Stimulated activated CD8-positive, alpha-beta memory T cell treated with anti-CD3 and anti-CD28 coated beads, Interleukin-4, amount 100 ng/mL, for 48 hours (primary cell): ENCODE measurements around the gene SLC29A2.
A peak's percentile ranks its signal among the peaks of the same experiment; 100 is the strongest.
"Not testable (repeated sequence)": the region's sequence is repeated elsewhere in the genome, so short reads cannot be mapped to it uniquely, and the experiment has no call there.

ENCODE experiments used
- DNase-seq: peaks from one replicate; pipeline ENCODE4 v3.0.0-alpha.2; 2020

SLC29A2 gene

GRCh38 chr11:66371627-66372415 is at the start of gene SLC29A2:
TSS of gene SLC29A2 (minus strand) at chr11:66371760. CDS start at chr11:66371591, 169 bp downstream.
- peak; percentile 86 for DNase-seq

GRCh38 chr11:66420671-66421476 is 49.3 kb upstream of the SLC29A2 start, which contains the start of gene NPAS4:
TSS of gene NPAS4 (plus strand) at chr11:66421035. CDS start at chr11:66421180, 145 bp downstream.
- DNase-seq, result no peak

- no peak for DNase-seq
These were observed 48.3 kb upstream of the SLC29A2 start for GRCh38 chr11:66419825-66420224.

- DNase-seq, result no peak
These were observed 47.4 kb upstream of the SLC29A2 start for GRCh38 chr11:66418986-66419308.

- DNase-seq, result peak; percentile 84
These were observed 46.8 kb upstream of the SLC29A2 start for GRCh38 chr11:66418168-66418985.

- peak; percentile 58 for DNase-seq
These were observed 45.4 kb upstream of the SLC29A2 start for GRCh38 chr11:66417000-66417399.

GRCh38 chr11:66415423-66415822 is 43.9 kb upstream of the SLC29A2 start:
- DNase-seq, result no peak

GRCh38 chr11:66414120-66414934 is 42.8 kb upstream of the SLC29A2 start:
- no peak for DNase-seq

GRCh38 chr11:66413167-66413566 is 41.6 kb upstream of the SLC29A2 start:
- DNase-seq, result no peak

- no peak for DNase-seq
These were observed 40.5 kb upstream of the SLC29A2 start for GRCh38 chr11:66412110-66412509.

GRCh38 chr11:66411323-66411722 is 39.8 kb upstream of the SLC29A2 start:
- no peak for DNase-seq

GRCh38 chr11:66410191-66410590 is 38.6 kb upstream of the SLC29A2 start:
- no peak for DNase-seq

- no peak for DNase-seq
These were observed 37.7 kb upstream of the SLC29A2 start for GRCh38 chr11:66409226-66409625.

- peak; percentile 98 for DNase-seq
These were observed 37.1 kb upstream of the SLC29A2 start for GRCh38 chr11:66408488-66409214.

GRCh38 chr11:66407651-66408050 is 36.1 kb upstream of the SLC29A2 start:
- no peak for DNase-seq

GRCh38 chr11:66393954-66394353 is 22.4 kb upstream of the SLC29A2 start:
- DNase-seq, result no peak

- no peak for DNase-seq
These were observed 19.8 kb upstream of the SLC29A2 start for GRCh38 chr11:66391322-66391721.

GRCh38 chr11:66388780-66389386 is 17.3 kb upstream of the SLC29A2 start:
- peak; percentile 83 for DNase-seq

GRCh38 chr11:66386171-66387069 is 14.9 kb upstream of the SLC29A2 start:
- peak; percentile 95 for DNase-seq

GRCh38 chr11:66384316-66384715 is 12.8 kb upstream of the SLC29A2 start:
- DNase-seq, result not testable (repeated sequence)
